Activated CD4-positive, alpha-beta T cell treated with anti-CD3 and anti-CD28 coated beads, Interleukin-2, amount 10 ng/mL, durations not matched to agents 7 days and 5 days (primary cell): Measurements from ENCODE around the gene GNPTG. TPM values are rescaled to one million over a fixed set of nuclear protein-coding genes. Genes with fewer than 3 reads are reported as not detected.
A peak's percentile ranks its signal among the peaks of the same experiment; 100 is the strongest.

Experiments used
- CTCF ChIA-PET: fragments of 350-600 bp; sonication (Branson Sonifier 250); formaldehyde crosslinking; loops from one replicate; lab custom pipeline; 2021; ENCODE audit warnings: antibody characterized with exemption; lab: Charles Lee
- POLR2A ChIA-PET: fragments of 350-600 bp; sonication (Branson Sonifier 250); formaldehyde crosslinking; loops from one replicate; lab custom pipeline; 2021; ENCODE audit warnings: antibody characterized with exemption; lab: Charles Lee
- DNase-seq: peaks from one replicate; pipeline ENCODE4 v3.0.0-alpha.2; 2020
- H3K27ac Mint-ChIP-seq: one replicate; pipeline ENCODE4 v1.8.0; 2021; ENCODE audit warnings: mild to moderate bottlenecking, moderate library complexity, mixed read lengths
- H3K27me3 Mint-ChIP-seq: one replicate; pipeline ENCODE4 v1.8.0; 2021; ENCODE audit warnings: mixed read lengths
- H3K36me3 Mint-ChIP-seq: one replicate; pipeline ENCODE4 v1.8.0; 2021; ENCODE audit warnings: low read depth, mixed read lengths
- H3K4me1 Mint-ChIP-seq: one replicate; pipeline ENCODE4 v1.8.0; 2021; ENCODE audit warnings: mixed read lengths
- H3K4me3 Mint-ChIP-seq: one replicate; pipeline ENCODE4 v1.8.0; 2021; ENCODE audit warnings: mild to moderate bottlenecking, moderate library complexity, mixed read lengths
- H3K9me3 Mint-ChIP-seq: one replicate; pipeline ENCODE4 v1.8.0; 2021; ENCODE audit warnings: mixed read lengths
- total RNA-seq, 2 experiments: library from RNA; stranded (reverse); gene quantifications; one replicate each; pipeline ENCODE4 v1.2.3, GENCODE V29; 2021

The GNPTG gene
- total RNA-seq, 2 experiments from 2014 or later = 34.3 to 36.9 TPM

DNA sequence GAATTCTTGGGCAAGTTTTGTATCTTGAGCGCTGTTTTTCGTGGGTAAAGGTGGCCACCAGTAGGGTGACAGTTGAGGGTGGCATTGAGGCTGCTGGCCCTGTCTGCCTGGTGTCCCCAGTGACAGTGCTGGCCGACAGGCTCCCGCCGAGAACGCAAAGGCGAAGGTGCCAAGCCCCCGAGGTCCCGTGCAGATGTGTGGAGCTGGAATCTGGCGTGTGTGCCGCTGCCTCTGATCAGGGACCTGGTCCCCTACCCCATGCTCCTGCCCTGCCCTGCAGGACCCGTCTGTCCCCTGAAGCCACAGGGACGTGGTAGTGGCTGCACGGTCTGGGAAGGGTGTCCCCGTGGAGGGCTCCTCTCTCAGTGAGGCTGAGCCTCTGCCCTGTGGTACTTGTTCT lies 38.8 kb upstream of the GNPTG start:
- ChIA-PET CTCF (no interaction called here), POLR2A (no interaction called here)
- H3K9me3 Mint-ChIP-seq = no peaks in the 10 kb centered on the region
- no peak overlapping the region for H3K27ac Mint-ChIP-seq
- peaks cover 24% of the 10 kb centered on the region for H3K4me1 Mint-ChIP-seq
- DNase-seq = no peak
- no peaks in the 10 kb centered on the region for H3K27me3 Mint-ChIP-seq
- H3K4me3 Mint-ChIP-seq = peak overlapping the region; percentile 27
- H3K36me3 Mint-ChIP-seq = peaks cover 30% of the 10 kb centered on the region

- no peak for DNase-seq
- no peak overlapping the region for H3K4me3 Mint-ChIP-seq
- peaks cover 19% of the 10 kb centered on the region for H3K4me1 Mint-ChIP-seq
- H3K27ac Mint-ChIP-seq = no peak overlapping the region
- ChIA-PET POLR2A (no interaction called here), CTCF (no interaction called here)
- peaks cover 40% of the 10 kb centered on the region for H3K36me3 Mint-ChIP-seq
- no peaks in the 10 kb centered on the region for H3K9me3 Mint-ChIP-seq
- H3K27me3 Mint-ChIP-seq = no peaks in the 10 kb centered on the region
These were observed 37.9 kb upstream of the GNPTG start for GRCh38 chr16:1313721-1314369.

GRCh38 chr16:1314399-1315068 lies 37.2 kb upstream of the GNPTG start:
- Mint-ChIP-seq H3K27ac (no peak overlapping the region), H3K9me3 (no peaks in the 10 kb centered on the region), H3K4me1 (peaks cover 19% of the 10 kb centered on the region), H3K4me3 (no peak overlapping the region), H3K36me3 (peaks cover 45% of the 10 kb centered on the region), H3K27me3 (no peaks in the 10 kb centered on the region)
- ChIA-PET CTCF (no interaction called here), POLR2A (no interaction called here)
- DNase-seq = no peak

DNA sequence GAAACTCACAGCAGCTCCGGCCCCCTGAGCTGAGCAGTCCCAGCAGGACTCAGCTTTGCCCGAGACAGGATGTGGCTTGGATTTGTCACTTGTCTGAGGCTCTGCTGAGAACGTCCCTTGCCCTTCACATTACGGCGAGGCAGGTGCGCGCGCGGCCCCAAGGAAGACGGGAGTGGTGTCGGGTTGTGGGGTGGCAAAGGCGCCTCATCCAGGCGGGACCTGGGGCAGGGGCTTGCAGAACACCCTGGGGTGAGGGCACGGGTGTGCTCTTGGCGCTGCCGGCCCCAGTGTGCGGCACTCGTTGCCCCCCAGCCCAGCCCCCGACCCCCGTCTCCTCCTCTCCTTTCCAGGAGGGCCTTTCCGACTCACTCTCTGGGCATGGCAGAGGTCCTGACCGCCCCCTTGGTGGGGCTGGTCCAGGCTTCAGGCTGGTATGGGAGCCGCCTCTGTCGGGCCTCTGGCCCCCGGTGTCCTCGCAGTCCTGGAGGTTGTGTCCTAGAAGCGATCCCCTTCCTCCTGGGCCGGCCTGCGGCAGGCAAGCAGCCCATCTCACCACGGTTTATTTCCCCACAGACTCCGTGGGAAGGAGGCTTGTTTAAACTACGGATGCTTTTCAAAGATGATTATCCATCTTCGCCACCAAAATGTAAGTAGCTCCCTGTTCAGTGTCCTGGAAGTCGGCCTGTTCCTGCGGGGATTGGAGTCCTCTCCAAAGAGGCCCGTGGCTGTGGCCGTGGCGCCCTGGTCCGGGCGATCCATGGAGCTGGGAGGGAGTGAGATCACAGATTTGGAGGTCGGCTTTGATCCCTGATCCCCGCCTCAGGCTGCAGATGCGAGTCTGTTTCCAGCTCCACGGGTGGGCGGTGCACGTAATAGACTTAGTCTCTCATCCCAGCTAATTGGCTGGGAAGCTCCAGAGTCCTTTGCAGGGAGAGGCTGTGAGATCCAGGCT lies 36.4 kb upstream of the GNPTG start:
- H3K9me3 Mint-ChIP-seq = no peaks in the 10 kb centered on the region
- H3K36me3 Mint-ChIP-seq = peaks cover 48% of the 10 kb centered on the region
- POLR2A ChIA-PET = no interaction called here
- H3K27me3 Mint-ChIP-seq = no peaks in the 10 kb centered on the region
- H3K4me1 Mint-ChIP-seq = peaks cover 19% of the 10 kb centered on the region
- CTCF ChIA-PET = interaction anchor here (1.2 kb wide), 1 partner anchor 14 kb away, joined by 3 read pairs; no protein-coding TSS in a partner anchor
- no peak overlapping the region for H3K4me3 Mint-ChIP-seq
- no peak overlapping the region for H3K27ac Mint-ChIP-seq
- no peak for DNase-seq

DNA sequence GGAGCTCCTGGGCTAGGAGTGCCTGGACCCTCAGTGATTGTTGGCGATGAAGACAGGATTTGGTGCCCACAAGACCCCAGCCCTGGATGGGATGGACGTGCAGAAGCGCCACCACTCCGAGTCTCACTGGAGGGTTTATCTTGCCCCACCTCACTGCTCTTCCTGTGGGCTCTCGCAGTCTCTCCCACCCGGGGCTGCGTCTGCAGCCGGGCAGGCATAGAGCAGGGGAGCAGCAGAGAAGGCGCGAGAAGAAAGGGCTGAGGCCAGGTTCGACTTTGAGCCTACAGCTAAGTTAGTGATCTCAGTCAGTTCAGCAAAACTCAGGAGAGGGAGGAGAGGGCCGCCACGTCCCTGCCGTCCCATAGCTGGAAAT lies 35.7 kb upstream of the GNPTG start:
- POLR2A ChIA-PET = interaction anchor here (0.7 kb wide), 1 partner anchor 17 kb away, joined by 3 read pairs; no protein-coding TSS in a partner anchor
- H3K4me3 Mint-ChIP-seq = no peak overlapping the region

DNA sequence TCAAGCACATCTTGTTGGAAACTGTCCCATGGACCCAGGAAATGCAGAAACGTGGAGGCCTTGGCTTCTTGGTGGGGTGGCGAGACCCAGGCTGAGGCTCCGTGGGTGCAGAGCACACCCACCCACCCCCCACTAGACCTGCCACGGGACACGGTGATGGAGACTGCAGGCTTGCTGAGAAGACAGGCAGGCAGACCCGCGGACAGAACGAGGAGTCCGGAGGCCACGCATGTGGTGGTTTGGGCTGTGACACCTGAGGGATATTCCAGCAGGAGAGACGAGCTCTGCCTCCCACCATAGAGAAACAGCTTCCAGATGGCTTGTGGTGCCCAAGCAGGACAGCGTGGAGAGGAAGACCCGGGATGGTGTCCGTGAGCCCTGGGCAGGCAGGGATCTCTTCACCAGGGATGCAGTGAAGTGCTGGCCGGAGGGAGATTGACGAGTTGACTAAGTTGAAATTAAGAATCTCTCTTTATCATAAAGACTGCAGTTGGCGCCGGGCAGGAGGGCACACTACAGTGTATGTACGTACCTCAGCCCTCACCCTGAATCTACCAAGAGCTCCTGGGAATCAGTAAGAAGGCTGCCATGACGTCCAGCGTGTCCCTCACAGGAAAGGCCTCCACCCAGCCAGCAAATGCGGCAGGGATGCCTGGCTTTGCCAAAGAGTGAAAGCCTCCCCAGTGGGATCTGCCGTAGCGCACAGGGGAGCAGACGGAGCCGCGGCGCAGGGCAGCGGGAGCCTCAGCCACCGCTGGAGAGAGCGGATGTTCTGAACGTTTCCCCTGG lies 34.1 kb upstream of the GNPTG start:
- H3K27me3 Mint-ChIP-seq = no peaks in the 10 kb centered on the region
- H3K4me1 Mint-ChIP-seq = peaks cover 13% of the 10 kb centered on the region
- H3K27ac Mint-ChIP-seq = no peak overlapping the region
- POLR2A ChIA-PET = no interaction called here
- CTCF ChIA-PET = interaction anchor here (0.9 to 1.2 kb wide), 2 partner anchors 13 to 446 kb away, joined by 3 to 4 read pairs; no protein-coding TSS in a partner anchor
- no peak for DNase-seq
- peaks cover 51% of the 10 kb centered on the region for H3K36me3 Mint-ChIP-seq
- H3K9me3 Mint-ChIP-seq = no peaks in the 10 kb centered on the region
- no peak overlapping the region for H3K4me3 Mint-ChIP-seq

More for the DNA sequence above, 35.7 kb upstream of the GNPTG start:
- Mint-ChIP-seq H3K27ac (no peak overlapping the region), H3K9me3 (no peaks in the 10 kb centered on the region), H3K4me1 (peaks cover 17% of the 10 kb centered on the region), H3K36me3 (peaks cover 48% of the 10 kb centered on the region), H3K27me3 (no peaks in the 10 kb centered on the region)
- CTCF ChIA-PET = interaction anchor here (1.2 kb wide), 2 partner anchors 14 to 15 kb away, joined by 3 read pairs; no protein-coding TSS in a partner anchor
- no peak for DNase-seq

DNA sequence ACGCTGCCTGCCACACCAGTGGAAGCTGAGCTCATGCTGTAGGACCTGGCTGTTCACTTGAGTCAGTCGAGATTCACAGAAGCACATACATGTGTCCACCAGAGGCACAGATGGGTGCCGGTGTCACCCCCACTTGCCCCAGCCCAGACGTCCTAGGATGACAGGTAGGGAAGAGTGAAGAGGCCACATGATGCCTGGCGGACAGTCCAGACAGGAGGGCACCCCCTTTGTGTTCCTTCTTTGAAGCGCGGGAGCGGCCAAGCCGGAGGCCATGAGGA lies 33.5 kb upstream of the GNPTG start:
- Mint-ChIP-seq H3K36me3 (peaks cover 52% of the 10 kb centered on the region), H3K9me3 (no peaks in the 10 kb centered on the region), H3K4me3 (no peak overlapping the region), H3K27me3 (no peaks in the 10 kb centered on the region), H3K4me1 (peaks cover 8% of the 10 kb centered on the region), H3K27ac (no peak overlapping the region)
- POLR2A ChIA-PET = no interaction called here
- no peak for DNase-seq
- CTCF ChIA-PET = no interaction called here

GRCh38 chr16:1319041-1319440 lies 32.7 kb upstream of the GNPTG start:
- Mint-ChIP-seq H3K4me1 (peaks cover 7% of the 10 kb centered on the region), H3K27ac (no peak overlapping the region), H3K4me3 (no peak overlapping the region), H3K9me3 (no peaks in the 10 kb centered on the region), H3K27me3 (no peaks in the 10 kb centered on the region), H3K36me3 (peaks cover 58% of the 10 kb centered on the region)
- DNase-seq = no peak
- ChIA-PET CTCF (no interaction called here), POLR2A (no interaction called here)

DNA sequence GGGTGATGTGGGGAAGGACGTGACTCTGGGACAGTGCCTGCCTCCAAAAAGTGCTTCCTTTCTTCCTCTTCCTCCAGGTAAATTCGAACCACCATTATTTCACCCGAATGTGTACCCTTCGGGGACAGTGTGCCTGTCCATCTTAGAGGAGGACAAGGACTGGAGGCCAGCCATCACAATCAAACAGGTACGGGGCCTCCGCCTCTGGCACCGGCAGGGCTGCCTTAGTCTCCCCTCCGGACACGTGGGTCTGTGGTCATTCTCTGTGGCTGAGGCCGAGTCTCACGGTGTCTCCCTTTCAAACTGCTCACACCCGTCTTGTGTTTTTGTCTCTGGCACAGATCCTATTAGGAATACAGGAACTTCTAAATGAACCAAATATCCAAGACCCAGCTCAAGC lies 31.6 kb upstream of the GNPTG start:
- H3K9me3 Mint-ChIP-seq = no peaks in the 10 kb centered on the region
- POLR2A ChIA-PET = no interaction called here
- no peak overlapping the region for H3K4me3 Mint-ChIP-seq

DNA sequence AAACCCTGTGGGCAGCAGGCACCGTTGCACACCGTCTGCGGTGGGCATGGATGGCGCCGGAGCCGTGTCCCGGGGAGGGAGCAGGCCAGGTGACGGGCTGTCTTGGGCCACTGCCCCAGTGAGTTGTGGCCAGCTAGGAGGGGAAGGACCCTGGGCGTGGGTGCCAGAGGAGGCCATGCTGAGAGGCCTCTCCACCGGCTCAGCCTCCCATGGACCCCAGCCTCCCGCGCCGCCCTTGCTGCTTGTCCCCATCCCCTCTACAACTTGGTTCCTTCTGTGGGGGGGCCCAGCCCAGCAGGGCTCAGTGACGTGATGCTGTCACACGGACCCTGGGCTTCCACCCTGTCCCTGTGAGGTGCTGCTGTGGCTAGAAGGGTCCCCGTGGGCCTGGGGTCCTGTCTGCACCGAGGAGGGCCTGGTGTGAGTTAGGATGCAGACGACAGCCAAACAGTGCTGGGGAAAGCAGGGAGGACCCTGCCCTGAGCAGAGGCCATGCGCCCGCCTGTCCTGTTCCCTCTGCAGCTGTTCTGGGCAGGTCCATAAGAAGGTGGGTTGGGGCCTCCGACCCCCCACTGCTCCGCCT lies 31.0 kb upstream of the GNPTG start:
- H3K36me3 Mint-ChIP-seq = peaks cover 56% of the 10 kb centered on the region
- ChIA-PET POLR2A (no interaction called here), CTCF (no interaction called here)
- H3K4me3 Mint-ChIP-seq = no peak overlapping the region
- no peaks in the 10 kb centered on the region for H3K4me1 Mint-ChIP-seq
- no peaks in the 10 kb centered on the region for H3K9me3 Mint-ChIP-seq
- H3K27me3 Mint-ChIP-seq = no peaks in the 10 kb centered on the region
- no peak overlapping the region for H3K27ac Mint-ChIP-seq
- no peak for DNase-seq

More for the DNA sequence above, 31.6 kb upstream of the GNPTG start:
- Mint-ChIP-seq H3K4me1 (no peaks in the 10 kb centered on the region), H3K27ac (no peak overlapping the region), H3K27me3 (no peaks in the 10 kb centered on the region), H3K36me3 (peaks cover 58% of the 10 kb centered on the region)
- no peak for DNase-seq
- CTCF ChIA-PET = no interaction called here

- Mint-ChIP-seq H3K4me1 (no peaks in the 10 kb centered on the region), H3K9me3 (no peaks in the 10 kb centered on the region), H3K27ac (no peak overlapping the region), H3K4me3 (no peak overlapping the region), H3K27me3 (no peaks in the 10 kb centered on the region), H3K36me3 (peaks cover 47% of the 10 kb centered on the region)
- CTCF ChIA-PET = no interaction called here
- POLR2A ChIA-PET = no interaction called here
- no peak for DNase-seq
These were observed 29.3 kb upstream of the GNPTG start for GRCh38 chr16:1322407-1322806.
